ENCODE measurements around the gene TNS1.

The TNS1 gene

GRCh38 chr2:217905395-217905794, 97.4 kb downstream of the TNS1 start:
- H3K9me3 ChIP-seq (ENCODE audit: severe bottlenecking): no peaks in the 10 kb centered on the region
- H3K27me3 ChIP-seq (ENCODE audit: insufficient read depth, poor library complexity, severe bottlenecking): no peaks in the 10 kb centered on the region
- no peaks in the 10 kb centered on the region for H3K36me3 ChIP-seq (ENCODE audit: low read depth)
- ATAC-seq (ENCODE audit: low read depth) (no peak), DNase-seq (ENCODE audit: low spot score) (no peak)
- H3K4me3 ChIP-seq (ENCODE audit: severe bottlenecking): no peak overlapping the region
- peaks cover 14% of the 10 kb centered on the region for H3K4me1 ChIP-seq (ENCODE audit: insufficient read depth, poor library complexity, severe bottlenecking)
- no peak overlapping the region for H3K27ac ChIP-seq (ENCODE audit: poor library complexity, severe bottlenecking)
- no peak for TF ChIP-seq CTCF (IDR thresholded peaks at IDR 0.05; ENCODE audit: poor library complexity, severe bottlenecking)

- H3K27me3 ChIP-seq (ENCODE audit: insufficient read depth, poor library complexity, severe bottlenecking): no peaks in the 10 kb centered on the region
- no peak for TF ChIP-seq CTCF (IDR thresholded peaks at IDR 0.05; ENCODE audit: poor library complexity, severe bottlenecking)
- peaks cover 14% of the 10 kb centered on the region for H3K4me1 ChIP-seq (ENCODE audit: insufficient read depth, poor library complexity, severe bottlenecking)
- no peak overlapping the region for H3K27ac ChIP-seq (ENCODE audit: poor library complexity, severe bottlenecking)
- H3K36me3 ChIP-seq (ENCODE audit: low read depth): no peaks in the 10 kb centered on the region
- DNase-seq (ENCODE audit: low spot score) (no peak), ATAC-seq (ENCODE audit: low read depth) (no peak)
- no peak overlapping the region for H3K4me3 ChIP-seq (ENCODE audit: severe bottlenecking)
- no peaks in the 10 kb centered on the region for H3K9me3 ChIP-seq (ENCODE audit: severe bottlenecking)
Observed at GRCh38 chr2:217904614-217904965, 98.2 kb downstream of the TNS1 start.

GRCh38 chr2:217903859-217904613, 98.8 kb downstream of the TNS1 start:
- no peaks in the 10 kb centered on the region for H3K9me3 ChIP-seq (ENCODE audit: severe bottlenecking)
- TF ChIP-seq CTCF (IDR thresholded peaks at IDR 0.05; ENCODE audit: poor library complexity, severe bottlenecking): no peak
- ATAC-seq (ENCODE audit: low read depth): no peak
- peak overlapping the region; percentile 49 for H3K27ac ChIP-seq (ENCODE audit: poor library complexity, severe bottlenecking)
- no peaks in the 10 kb centered on the region for H3K27me3 ChIP-seq (ENCODE audit: insufficient read depth, poor library complexity, severe bottlenecking)
- no peaks in the 10 kb centered on the region for H3K36me3 ChIP-seq (ENCODE audit: low read depth)
- H3K4me1 ChIP-seq (ENCODE audit: insufficient read depth, poor library complexity, severe bottlenecking): peaks cover 14% of the 10 kb centered on the region
- H3K4me3 ChIP-seq (ENCODE audit: severe bottlenecking): no peak overlapping the region
- DNase-seq (ENCODE audit: low spot score): no peak

- Histone ChIP-seq H3K9me3 (ENCODE audit: severe bottlenecking) (no peaks in the 10 kb centered on the region), H3K36me3 (ENCODE audit: low read depth) (no peaks in the 10 kb centered on the region), H3K4me3 (ENCODE audit: severe bottlenecking) (no peak overlapping the region), H3K4me1 (ENCODE audit: insufficient read depth, poor library complexity, severe bottlenecking) (peaks cover 14% of the 10 kb centered on the region), H3K27ac (ENCODE audit: poor library complexity, severe bottlenecking) (peak overlapping the region; percentile 49), H3K27me3 (ENCODE audit: insufficient read depth, poor library complexity, severe bottlenecking) (no peaks in the 10 kb centered on the region)
- DNase-seq (ENCODE audit: low spot score) (no peak), ATAC-seq (ENCODE audit: low read depth) (no peak)
- no peak for TF ChIP-seq CTCF (IDR thresholded peaks at IDR 0.05; ENCODE audit: poor library complexity, severe bottlenecking)
Observed at GRCh38 chr2:217903142-217903858, 99.5 kb downstream of the TNS1 start.

All from RWPE2 (cell line).